ENCODE measurements around the gene C10orf143.

The C10orf143 gene

GRCh38 chr10:130141878-130142277 lies 31.2 kb upstream of the C10orf143 start:
- no peaks in the 10 kb centered on the region for H3F3A ChIP-seq (ENCODE audit: insufficient read depth, low read length)
- peak overlapping the region; percentile 34 for H3K4me3 ChIP-seq (ENCODE audit: low read depth, low read length, poor library complexity, severe bottlenecking)
- H4K20me1 ChIP-seq (ENCODE audit: insufficient read depth, low read length): no peaks in the 10 kb centered on the region
- H3K4me1 ChIP-seq (ENCODE audit: insufficient read depth, low read length, severe bottlenecking): peaks cover 72% of the 10 kb centered on the region
- peaks cover 43% of the 10 kb centered on the region; the same call in 1 of the 2 replicates for H3K36me3 ChIP-seq (ENCODE audit: insufficient read depth, low read length)
- no peaks in the 10 kb centered on the region for H3K9me2 ChIP-seq (ENCODE audit: low read depth, low read length)
- H3K79me2 ChIP-seq (ENCODE audit: insufficient read depth, low read length): peaks cover 81% of the 10 kb centered on the region
- no peak for TF ChIP-seq CTCF (IDR thresholded peaks at IDR 0.05; ENCODE audit: low read length)
- TF ChIP-seq EZH2 (IDR thresholded peaks at IDR 0.05; ENCODE audit: borderline replicate concordance, low read length): no peak
- peak overlapping the region; percentile 56 for H3K4me2 ChIP-seq (ENCODE audit: low read length)
- no peaks in the 10 kb centered on the region for H3K27me3 ChIP-seq (ENCODE audit: insufficient read depth, low read length)
- H3K9me3 ChIP-seq (ENCODE audit: low read length): no peaks in the 10 kb centered on the region
- H3K27ac ChIP-seq (ENCODE audit: low read depth, low read length, poor library complexity, severe bottlenecking): peak overlapping the region; percentile 82
- H3K9ac ChIP-seq (ENCODE audit: low read length): peak overlapping the region; percentile 27; the same call in 1 of the 2 replicates
- no peak overlapping the region for H2AFZ ChIP-seq (ENCODE audit: low read length)

- H3K4me3 ChIP-seq (ENCODE audit: low read depth, low read length, poor library complexity, severe bottlenecking): peak overlapping the region; percentile 34
- no peak overlapping the region for H2AFZ ChIP-seq (ENCODE audit: low read length)
- no peaks in the 10 kb centered on the region for H3K27me3 ChIP-seq (ENCODE audit: insufficient read depth, low read length)
- H4K20me1 ChIP-seq (ENCODE audit: insufficient read depth, low read length): no peaks in the 10 kb centered on the region
- no peaks in the 10 kb centered on the region for H3F3A ChIP-seq (ENCODE audit: insufficient read depth, low read length)
- H3K4me2 ChIP-seq (ENCODE audit: low read length): peak overlapping the region; percentile 56
- H3K27ac ChIP-seq (ENCODE audit: low read depth, low read length, poor library complexity, severe bottlenecking): peak overlapping the region; percentile 82
- peaks cover 78% of the 10 kb centered on the region for H3K79me2 ChIP-seq (ENCODE audit: insufficient read depth, low read length)
- peaks cover 39% of the 10 kb centered on the region; the same call in 1 of the 2 replicates for H3K36me3 ChIP-seq (ENCODE audit: insufficient read depth, low read length)
- H3K9me2 ChIP-seq (ENCODE audit: low read depth, low read length): no peaks in the 10 kb centered on the region
- H3K9ac ChIP-seq (ENCODE audit: low read length): peak overlapping the region; percentile 18; the same call in 1 of the 2 replicates
- H3K9me3 ChIP-seq (ENCODE audit: low read length): no peaks in the 10 kb centered on the region
- H3K4me1 ChIP-seq (ENCODE audit: insufficient read depth, low read length, severe bottlenecking): peaks cover 72% of the 10 kb centered on the region
- TF ChIP-seq EZH2 (IDR thresholded peaks at IDR 0.05; ENCODE audit: borderline replicate concordance, low read length) (no peak), CTCF (IDR thresholded peaks at IDR 0.05; ENCODE audit: low read length) (no peak)
These were observed 30.8 kb upstream of the C10orf143 start for GRCh38 chr10:130141460-130141859.

GRCh38 chr10:130141038-130141437 lies 30.4 kb upstream of the C10orf143 start:
- peak overlapping the region; percentile 82 for H3K27ac ChIP-seq (ENCODE audit: low read depth, low read length, poor library complexity, severe bottlenecking)
- no peaks in the 10 kb centered on the region for H3K27me3 ChIP-seq (ENCODE audit: insufficient read depth, low read length)
- no peak for TF ChIP-seq EZH2 (IDR thresholded peaks at IDR 0.05; ENCODE audit: borderline replicate concordance, low read length)
- no peak for TF ChIP-seq CTCF (IDR thresholded peaks at IDR 0.05; ENCODE audit: low read length)
- no peaks in the 10 kb centered on the region for H3F3A ChIP-seq (ENCODE audit: insufficient read depth, low read length)
- H3K4me2 ChIP-seq (ENCODE audit: low read length): peak overlapping the region; percentile 56
- H3K9me2 ChIP-seq (ENCODE audit: low read depth, low read length): no peaks in the 10 kb centered on the region
- H3K4me3 ChIP-seq (ENCODE audit: low read depth, low read length, poor library complexity, severe bottlenecking): peak overlapping the region; percentile 34
- H3K4me1 ChIP-seq (ENCODE audit: insufficient read depth, low read length, severe bottlenecking): peaks cover 68% of the 10 kb centered on the region
- H4K20me1 ChIP-seq (ENCODE audit: insufficient read depth, low read length): no peaks in the 10 kb centered on the region
- H3K79me2 ChIP-seq (ENCODE audit: insufficient read depth, low read length): peaks cover 75% of the 10 kb centered on the region
- H3K36me3 ChIP-seq (ENCODE audit: insufficient read depth, low read length): peaks cover 35% of the 10 kb centered on the region; the same call in 1 of the 2 replicates
- peak overlapping the region; percentile 18; the same call in 1 of the 2 replicates for H3K9ac ChIP-seq (ENCODE audit: low read length)
- H2AFZ ChIP-seq (ENCODE audit: low read length): no peak overlapping the region
- H3K9me3 ChIP-seq (ENCODE audit: low read length): no peaks in the 10 kb centered on the region
